ENCODE measurements around the gene SAMD11. TPM values are rescaled to one million over a fixed set of nuclear protein-coding genes. Genes with fewer than 3 reads are reported as not detected.

The SAMD11 gene
- total and polyA plus RNA-seq, 10 of the 15 experiments (the other 5 are each of a cell fraction or from before 2014, with no cell fraction given), result 0.04 to 0.31 (median 0.19) TPM; not detected in 6

- in situ Hi-C loops (cut with MboI) (no loop called here), intact Hi-C loops (cut with micrococcal nuclease; ENCODE audit: unreplicated experiment) (no loop called here)
- H4K20me1 ChIP-seq (ENCODE audit: control insufficient read depth, insufficient read depth), result no peaks in the 10 kb centered on the region
- POLR2A ChIA-PET, result no interaction called here
- peaks cover 13 to 36% of the 10 kb centered on the region in 2 experiments; a peak in 3 of 4 replicates for H3K36me3 ChIP-seq (ENCODE audit: control insufficient read depth in 2 of 2, insufficient read depth in 2 of 2, low read length in 1 of 2)
- H3K4me3 ChIP-seq, result no peak overlapping the region
- no peak overlapping the region for H3K27ac ChIP-seq (ENCODE audit: control insufficient read depth, insufficient read depth)
- BruUV-seq (replicated peaks), result no TSS peak
- H2AFZ ChIP-seq (ENCODE audit: control insufficient read depth, low read depth, low read length), result no peak overlapping the region
- no peak for DNase-seq (ENCODE audit: low read depth, low spot score)
- WGBS (ENCODE audit: insufficient coverage, insufficient replicate concordance, low lambda C conversion rate, missing lambda C conversion rate), result 98% methylated on average over 11 of the region's 11 CpGs
- peaks cover 16% of the 10 kb centered on the region for H3K4me1 ChIP-seq (ENCODE audit: control insufficient read depth, insufficient read depth, low read length)
- RAD21 ChIA-PET (ENCODE audit: unreplicated experiment), result no interaction called here
- no peak overlapping the region for H3K4me2 ChIP-seq (ENCODE audit: control insufficient read depth, insufficient read depth)
- no peak overlapping the region for H3K9ac ChIP-seq (ENCODE audit: control insufficient read depth, insufficient read depth, low read length)
- FAIRE-seq, result no peak
- no peaks in the 10 kb centered on the region for H3K27me3 ChIP-seq (replicated peaks in 1 of 2; ENCODE audit: control insufficient read depth in 2 of 2, insufficient read depth in 2 of 2, low read length in 1 of 2)
- H3K9me3 ChIP-seq (replicated peaks; ENCODE audit: control insufficient read depth, insufficient read depth, low read length), result no peaks in the 10 kb centered on the region
- ATAC-seq, result no peak
- SMC1A ChIA-PET (ENCODE audit: uncharacterized antibody, unreplicated experiment), result no interaction called here
- H3K79me2 ChIP-seq (ENCODE audit: control insufficient read depth, insufficient read depth, low read length), result peaks cover 20% of the 10 kb centered on the region
- CTCF ChIA-PET, result interaction anchor here (0.6 kb wide), 1 partner anchor 88 kb away, joined by 3 read pairs; no protein-coding TSS in a partner anchor
- no peak for TF ChIP-seq RELA (IDR thresholded peaks at IDR 0.05; ENCODE audit: borderline replicate concordance, partially characterized antibody)
- TF ChIP-seq BCLAF1 (IDR thresholded peaks at IDR 0.05), result no peak
- TF ChIP-seq REST (IDR thresholded peaks at IDR 0.05; ENCODE audit: low read depth, low read length), result no peak
- no peak for TF ChIP-seq ATF3 (IDR thresholded peaks at IDR 0.05; ENCODE audit: borderline replicate concordance, extremely low read depth, low read depth, low read length)
- TF ChIP-seq IRF5 (IDR thresholded peaks at IDR 0.05; ENCODE audit: borderline replicate concordance), result no peak
- no peak for TF ChIP-seq CREM (IDR thresholded peaks at IDR 0.05; ENCODE audit: low read depth)
- no peak for TF ChIP-seq MEF2B (IDR thresholded peaks at IDR 0.05; ENCODE audit: partially characterized antibody, poor library complexity, severe bottlenecking)
- TF ChIP-seq BCL11A (IDR thresholded peaks at IDR 0.05; ENCODE audit: low read depth, low read length), result no peak
- TF ChIP-seq SIX5 (IDR thresholded peaks at IDR 0.05; ENCODE audit: low read depth, low read length, severe bottlenecking), result no peak
- TF ChIP-seq ELK1 (IDR thresholded peaks at IDR 0.05; ENCODE audit: low read depth, low read length), result no peak
- no peak for TF ChIP-seq USF2 (IDR thresholded peaks at IDR 0.05; ENCODE audit: borderline replicate concordance, low read depth, low read length)
- no peak for TF ChIP-seq JUNB (IDR thresholded peaks at IDR 0.05)
- TF ChIP-seq SIN3A (IDR thresholded peaks at IDR 0.05; ENCODE audit: low read depth, low read length), result no peak
- TF ChIP-seq SREBF2 (IDR thresholded peaks at IDR 0.05; ENCODE audit: low read length), result no peak
- TF ChIP-seq ZNF622 (IDR thresholded peaks at IDR 0.05), result no peak
Observed at GRCh38 chr1:956636-957035, 32.9 kb downstream of the SAMD11 start.
